GM12892 (cell line): ENCODE measurements around the gene PTPRN2.
"Not testable (repeated sequence)": the region's sequence is repeated elsewhere in the genome, so short reads cannot be mapped to it uniquely, and the experiment has no call there.

Source experiments
- DNase-seq: peaks from one replicate; pipeline ENCODE4 v3.0.0; 2011; ENCODE audit not compliant: insufficient read length
- FAIRE-seq: peaks from 2 replicates; lab custom pipeline; 2011; peaks lifted over from hg19 to GRCh38; lab: Jason Lieb, UNC
- POLR2A ChIP-seq: IDR thresholded peaks from 2 replicates; pipeline ENCODE4 v1.6.1; 2011; ENCODE audit warnings: low read depth, low read length, control low read depth
- POLR2AphosphoS5 ChIP-seq: IDR thresholded peaks from 2 replicates; pipeline ENCODE4 v1.6.1; 2011; ENCODE audit warnings: low read depth, low read length, control low read depth
- TAF1 ChIP-seq: IDR thresholded peaks from 2 replicates; pipeline ENCODE4 v1.6.1; 2011; ENCODE audit warnings: low read depth, mild to moderate bottlenecking, control low read depth, low read length, borderline replicate concordance

The PTPRN2 gene

GRCh38 chr7:158384746-158385145 is 202.9 kb downstream of the PTPRN2 start:
- FAIRE-seq: no peak
- DNase-seq: no peak

GRCh38 chr7:158383665-158384064 is 204.0 kb downstream of the PTPRN2 start:
- TF ChIP-seq TAF1 (no peak), POLR2AphosphoS5 (no peak), POLR2A (no peak)
- DNase-seq (no peak), FAIRE-seq (no peak)

More at GRCh38 chr7:158384746-158385145, 202.9 kb downstream of the PTPRN2 start:
- TF ChIP-seq POLR2A (no peak), TAF1 (no peak), POLR2AphosphoS5 (no peak)

GRCh38 chr7:158382363-158383254 is 205.0 kb downstream of the PTPRN2 start:
- TF ChIP-seq TAF1: no peak
- TF ChIP-seq POLR2AphosphoS5: no peak
- no peak for TF ChIP-seq POLR2A
- DNase-seq (no peak), FAIRE-seq (no peak)

GRCh38 chr7:158381956-158382355 is 205.7 kb downstream of the PTPRN2 start:
- no peak for TF ChIP-seq POLR2AphosphoS5
- no peak for TF ChIP-seq POLR2A
- no peak for TF ChIP-seq TAF1
- no peak for FAIRE-seq

GRCh38 chr7:158378978-158379377 is 208.6 kb downstream of the PTPRN2 start:
- TF ChIP-seq POLR2AphosphoS5 (no peak), POLR2A (no peak), TAF1 (no peak)
- FAIRE-seq (no peak), DNase-seq (no peak)

More at GRCh38 chr7:158381956-158382355, 205.7 kb downstream of the PTPRN2 start:
- DNase-seq: no peak

GRCh38 chr7:158377800-158378623 is 209.6 kb downstream of the PTPRN2 start:
- no peak for TF ChIP-seq TAF1
- TF ChIP-seq POLR2A: no peak
- no peak for TF ChIP-seq POLR2AphosphoS5
- DNase-seq (no peak), FAIRE-seq (no peak)

- DNase-seq, FAIRE-seq: not testable (repeated sequence)
These were observed 210.8 kb downstream of the PTPRN2 start for GRCh38 chr7:158376839-158377186.

- DNase-seq, FAIRE-seq: not testable (repeated sequence)
These were observed 211.3 kb downstream of the PTPRN2 start for GRCh38 chr7:158376146-158376838.

- TF ChIP-seq POLR2A: no peak
- no peak for TF ChIP-seq TAF1
- no peak for TF ChIP-seq POLR2AphosphoS5
- FAIRE-seq: no peak
These were observed 212.6 kb downstream of the PTPRN2 start for GRCh38 chr7:158375034-158375433.

GRCh38 chr7:158374586-158374985 is 213.0 kb downstream of the PTPRN2 start:
- FAIRE-seq (no peak), DNase-seq (no peak)
- TF ChIP-seq TAF1 (no peak), POLR2AphosphoS5 (no peak), POLR2A (no peak)

More at GRCh38 chr7:158375034-158375433, 212.6 kb downstream of the PTPRN2 start:
- DNase-seq: no peak

GRCh38 chr7:158374146-158374545 is 213.5 kb downstream of the PTPRN2 start:
- DNase-seq (no peak), FAIRE-seq (no peak)
- no peak for TF ChIP-seq TAF1
- no peak for TF ChIP-seq POLR2AphosphoS5
- no peak for TF ChIP-seq POLR2A
